Muscle of leg (tissue), 11 donors: ENCODE results near the gene NCKIPSD. TPM values are rescaled to one million over a fixed set of nuclear protein-coding genes. Genes with fewer than 3 reads are reported as not detected.

Experiments used
- DNase-seq: peaks from one replicate; pipeline ENCODE4 v3.0.0; 2013
- H3K27ac ChIP-seq: one replicate; pipeline ENCODE4 v1.5.1; 2013; ENCODE audit warnings: mild to moderate bottlenecking, low read length, control low read depth
- H3K27me3 ChIP-seq: one replicate; pipeline ENCODE4 v1.6.1; 2013; ENCODE audit warnings: low read length; ENCODE audit not compliant: control insufficient read depth, insufficient read depth
- H3K36me3 ChIP-seq: one replicate; pipeline ENCODE4 v1.6.1; 2013; ENCODE audit warnings: low read length; ENCODE audit not compliant: control insufficient read depth, insufficient read depth
- H3K4me1 ChIP-seq: one replicate; pipeline ENCODE4 v1.6.1; 2013; ENCODE audit warnings: low read length; ENCODE audit not compliant: control insufficient read depth, insufficient read depth
- H3K4me3 ChIP-seq: one replicate; pipeline ENCODE4 v1.5.1; 2013; ENCODE audit warnings: low read length, control low read depth
- H3K9me3 ChIP-seq: replicated peaks from 2 replicates; pipeline ENCODE4 v1.6.1; 2013; ENCODE audit warnings: low read depth, low read length; ENCODE audit not compliant: control insufficient read depth
- WGBS: methylation state at CpG from one replicate; pipeline ENCODE4 v1.1.5; 2013; ENCODE audit warnings: missing lambda C conversion rate; ENCODE audit not compliant: insufficient coverage; 5-methylcytosine and 5-hydroxymethylcytosine counted together
- polyA plus RNA-seq, 8 donors: library from polyadenylated mRNA; unstranded; fragments of 120-200 nt; gene quantifications; one replicate each; pipeline versions ENCODE4 v1.2.1 to v1.2.3, GENCODE V29; 2013; ENCODE audit warnings: inconsistent platforms in 1 of 8, low replicate concordance in 1 of 8; ENCODE audit not compliant: insufficient read length in 8 of 8, insufficient read depth in 1 of 8
- total RNA-seq: library from RNA; stranded (reverse); fragments of 120-200 nt; gene quantifications from one replicate; pipeline ENCODE4 v1.2.4, GENCODE V29; 2013

Gene NCKIPSD
- total and polyA plus RNA-seq, 9 donors = 5.9 to 10.9 (median 8.7) TPM

DNA sequence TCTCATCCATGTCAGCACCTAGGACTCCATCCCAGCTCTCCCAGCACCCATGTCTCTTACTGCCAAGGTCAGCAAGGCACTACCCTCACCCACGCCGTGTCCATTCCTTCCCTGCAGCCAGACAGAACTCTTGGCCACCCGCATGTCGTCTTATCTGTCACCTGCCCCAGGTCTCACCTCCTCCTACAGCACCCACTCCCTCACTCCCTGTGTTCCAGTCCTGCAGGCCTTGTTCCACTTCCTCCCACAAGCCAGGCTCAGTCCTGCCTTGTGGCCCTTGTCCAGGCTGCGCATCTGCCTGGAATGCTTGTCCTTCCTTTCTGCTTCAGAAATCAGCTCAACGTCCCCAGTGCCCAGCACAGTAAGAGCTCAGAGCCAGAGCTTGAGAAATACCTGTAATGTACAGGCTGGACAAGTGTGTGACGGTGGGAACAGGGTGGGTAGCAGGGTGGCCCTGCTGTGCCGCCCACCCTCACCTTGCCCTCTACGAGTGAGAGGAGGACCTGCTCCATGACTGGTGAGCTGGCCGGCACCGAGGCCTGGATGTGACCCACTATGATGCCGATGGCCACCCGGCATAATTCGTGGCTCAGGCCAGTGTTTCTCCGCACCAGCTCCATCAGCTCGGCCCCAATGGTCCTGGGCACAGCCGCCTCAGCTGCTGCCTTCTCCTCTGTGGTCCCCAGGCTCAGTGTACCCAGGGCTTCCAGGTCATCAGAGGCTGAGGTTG is 4.7 kb downstream of the NCKIPSD start:
- Histone ChIP-seq H3K27ac (no peak overlapping the region), H3K27me3 (no peaks in the 10 kb centered on the region), H3K9me3 (no peaks in the 10 kb centered on the region), H3K4me3 (no peak overlapping the region), H3K36me3 (peaks cover 44% of the 10 kb centered on the region), H3K4me1 (peaks cover 20% of the 10 kb centered on the region)
- WGBS = 94% methylated on average over 15 of the region's 17 CpGs
- no peak for DNase-seq

DNA sequence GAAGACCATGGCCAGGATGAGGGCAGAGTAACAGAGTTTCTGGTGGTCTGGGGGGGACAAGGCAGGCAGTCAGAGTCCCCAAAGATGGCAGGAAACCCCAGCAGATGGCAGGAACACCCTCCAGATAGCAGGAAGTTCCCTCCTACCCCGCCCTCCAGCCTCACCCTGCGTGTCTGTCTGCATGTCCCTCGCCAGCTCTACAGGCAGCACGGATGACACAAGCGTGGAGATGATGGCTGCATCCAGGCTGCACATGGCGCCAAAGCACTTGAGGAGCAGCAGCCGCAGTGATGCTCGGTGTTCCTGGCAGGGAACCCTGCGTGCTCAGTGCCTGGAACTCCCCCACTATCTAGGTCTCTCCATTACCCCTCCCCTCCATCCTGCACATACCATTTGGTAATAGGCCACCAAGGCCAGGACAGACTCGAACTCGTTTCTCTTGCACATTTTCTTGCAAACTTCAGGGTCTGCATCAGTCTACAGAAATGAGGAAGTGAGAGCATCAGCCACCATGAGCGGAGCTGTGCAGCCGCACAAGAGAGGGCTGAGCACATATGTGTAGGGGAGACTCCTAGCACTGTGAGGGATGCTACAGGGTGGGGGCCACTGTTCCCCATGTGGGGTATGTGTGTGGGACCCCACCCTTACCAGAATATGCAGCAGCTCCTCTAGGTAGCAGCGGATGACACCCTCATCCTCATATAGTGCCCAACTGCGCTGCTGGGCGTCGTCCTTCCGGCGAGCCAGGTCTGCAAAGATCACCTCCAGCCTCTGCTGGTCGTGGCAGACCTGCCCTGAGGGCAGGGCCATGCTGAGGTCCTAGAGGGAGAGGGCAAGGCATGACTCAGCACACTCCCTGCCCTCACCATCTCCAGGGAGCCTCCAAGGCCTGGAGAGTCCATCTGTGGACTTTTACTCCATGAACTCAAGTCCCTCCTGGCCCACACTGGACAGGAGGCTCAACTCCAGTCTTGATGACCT is 6.0 kb downstream of the NCKIPSD start:
- WGBS = 86% methylated on average over 12 of the region's 20 CpGs
- peaks cover 44% of the 10 kb centered on the region for H3K36me3 ChIP-seq
- no peak overlapping the region for H3K4me3 ChIP-seq
- no peaks in the 10 kb centered on the region for H3K27me3 ChIP-seq
- H3K4me1 ChIP-seq = peaks cover 11% of the 10 kb centered on the region
- no peaks in the 10 kb centered on the region for H3K9me3 ChIP-seq
- no peak for DNase-seq
- H3K27ac ChIP-seq = no peak overlapping the region

DNA sequence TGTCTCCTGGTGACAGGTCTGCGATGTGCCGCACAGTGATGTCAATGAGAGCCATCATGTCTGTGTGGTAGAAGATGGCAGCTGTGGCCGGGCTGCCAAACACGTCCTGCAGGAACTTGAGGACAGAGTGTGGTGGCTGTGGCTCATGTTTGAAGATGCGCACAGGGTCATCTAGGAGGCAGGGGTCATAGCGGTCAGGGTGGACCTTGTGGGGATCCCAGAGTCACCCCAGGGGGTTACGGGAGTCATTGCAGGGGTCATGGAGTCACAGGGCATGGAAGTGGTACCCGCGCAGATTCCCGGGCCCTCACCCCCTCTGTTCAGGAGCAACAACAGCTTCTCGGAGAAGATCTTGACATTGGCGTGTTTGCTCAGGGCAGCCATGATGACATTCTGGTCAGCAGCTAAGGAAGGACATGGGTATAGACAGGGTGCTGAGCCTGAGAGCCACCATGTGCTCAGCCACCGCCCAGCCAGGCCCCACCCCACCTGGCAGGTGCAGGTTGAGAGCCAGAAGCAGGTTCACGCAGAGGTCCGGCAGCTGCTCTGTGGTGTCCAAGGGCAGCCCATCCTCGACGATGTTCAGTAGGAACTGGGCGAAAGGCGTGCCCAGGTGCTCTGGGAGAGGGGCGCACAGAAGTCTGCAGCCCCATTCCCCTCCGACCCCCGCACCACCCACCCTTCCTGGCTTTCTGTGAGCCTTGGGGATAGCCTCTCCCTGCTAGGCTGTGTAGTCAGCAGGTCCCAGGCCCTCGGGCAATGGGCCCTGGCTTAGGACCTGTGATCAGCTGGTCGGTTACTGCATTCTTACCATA is 6.9 kb downstream of the NCKIPSD start:
- Histone ChIP-seq H3K4me1 (peaks cover 3% of the 10 kb centered on the region), H3K4me3 (no peak overlapping the region), H3K9me3 (no peaks in the 10 kb centered on the region), H3K36me3 (peaks cover 44% of the 10 kb centered on the region), H3K27ac (no peak overlapping the region), H3K27me3 (no peaks in the 10 kb centered on the region)
- WGBS = 94% methylated on average over 21 of the region's 24 CpGs
- DNase-seq = no peak

DNA sequence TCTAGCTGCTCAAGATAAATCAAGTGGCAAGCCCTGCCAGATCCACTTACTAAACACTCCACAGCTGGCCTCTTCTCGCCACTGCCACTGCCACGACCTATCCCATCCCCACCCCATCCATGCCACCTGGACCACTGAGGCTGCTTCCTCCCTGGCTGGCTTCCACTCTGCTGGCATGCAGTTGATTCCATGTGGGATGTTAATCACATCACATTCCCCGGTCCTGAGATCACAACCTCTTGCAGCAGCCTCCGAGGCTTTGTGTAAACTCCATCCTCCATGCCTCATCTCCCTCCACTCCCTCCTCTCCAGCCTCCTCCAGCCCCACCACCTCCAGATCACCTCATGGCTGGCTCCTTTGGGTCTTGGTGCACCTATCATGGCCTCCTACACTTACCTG is 7.7 kb downstream of the NCKIPSD start:
- peaks cover 44% of the 10 kb centered on the region for H3K36me3 ChIP-seq
- no peak for DNase-seq
- H3K4me3 ChIP-seq = no peak overlapping the region
- H3K27ac ChIP-seq = no peak overlapping the region
- no peaks in the 10 kb centered on the region for H3K4me1 ChIP-seq
- no peaks in the 10 kb centered on the region for H3K9me3 ChIP-seq
- 73% methylated on average over 3 of the region's 4 CpGs for WGBS
- no peaks in the 10 kb centered on the region for H3K27me3 ChIP-seq

DNA sequence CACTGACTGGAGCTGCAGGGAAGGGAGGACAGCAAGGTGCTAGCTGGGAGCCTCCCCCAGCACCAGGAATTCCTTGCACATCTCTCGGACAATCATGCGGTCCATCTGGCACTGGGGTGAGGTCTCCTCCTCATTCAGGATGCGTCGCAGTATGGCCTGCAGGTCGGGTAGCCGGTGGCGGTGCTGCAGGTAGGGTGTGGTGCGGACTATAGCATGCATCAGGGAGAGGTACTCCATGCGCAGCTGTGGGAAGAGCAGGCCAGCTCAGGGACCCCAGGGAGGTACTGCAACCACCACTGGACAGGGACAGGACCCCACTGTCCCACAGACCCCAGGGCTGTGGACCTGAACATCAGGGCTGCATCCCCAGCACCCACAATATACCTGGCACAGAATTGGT is 11.2 kb downstream of the NCKIPSD start:
- DNase-seq = no peak
- no peaks in the 10 kb centered on the region for H3K27me3 ChIP-seq
- H3K9me3 ChIP-seq = no peaks in the 10 kb centered on the region
- peaks cover 23% of the 10 kb centered on the region for H3K36me3 ChIP-seq
- 87% methylated on average over 7 of the region's 9 CpGs for WGBS
- no peaks in the 10 kb centered on the region for H3K4me1 ChIP-seq
- no peak overlapping the region for H3K27ac ChIP-seq
- no peak overlapping the region for H3K4me3 ChIP-seq

DNA sequence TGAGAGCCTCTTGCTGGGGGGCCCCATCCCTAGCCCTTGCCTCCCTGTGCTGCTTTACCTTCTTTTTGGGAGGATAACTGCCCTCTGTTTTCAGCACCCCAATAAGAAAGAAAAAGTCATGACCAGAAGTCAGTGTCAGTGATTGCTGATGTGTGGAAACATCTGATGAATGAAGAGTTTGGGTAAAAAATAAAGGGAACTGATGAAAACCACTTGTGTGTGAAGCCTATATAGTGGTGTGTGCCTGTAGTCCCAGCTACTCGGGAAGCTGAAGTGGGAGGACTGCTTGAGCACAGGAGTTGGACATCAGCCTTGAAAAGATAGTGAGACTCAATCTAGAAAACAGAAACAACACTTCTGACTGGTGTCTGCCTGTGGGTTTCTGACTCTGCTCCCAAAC is 13.2 kb downstream of the NCKIPSD start:
- no peaks in the 10 kb centered on the region for H3K4me1 ChIP-seq
- DNase-seq = no peak
- peaks cover 9% of the 10 kb centered on the region for H3K36me3 ChIP-seq
- 20% methylated on average over 1 of the region's 1 CpG for whole genome bisulfite sequencing
- H3K9me3 ChIP-seq = no peaks in the 10 kb centered on the region
- H3K4me3 ChIP-seq = no peak overlapping the region
- no peaks in the 10 kb centered on the region for H3K27me3 ChIP-seq
- no peak overlapping the region for H3K27ac ChIP-seq

DNA sequence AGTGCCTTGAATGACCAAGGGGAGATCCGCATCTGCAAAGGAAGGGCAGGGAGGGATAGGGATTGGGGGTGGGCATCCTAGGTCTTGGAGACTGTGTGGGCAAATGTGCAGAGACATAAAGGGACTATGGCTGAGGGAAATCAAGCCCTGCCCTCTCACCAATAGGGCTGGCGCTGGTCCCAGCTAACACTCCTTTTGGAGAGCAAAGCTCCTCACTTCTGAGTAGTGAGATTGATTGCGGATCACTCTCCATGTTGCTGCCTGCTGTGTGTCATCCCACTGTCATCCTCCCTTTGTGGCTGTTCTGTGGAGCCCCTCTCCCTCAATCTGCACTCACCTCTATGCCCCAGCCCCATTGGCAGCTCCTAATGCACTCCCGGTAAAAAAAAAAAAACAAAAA is 20.8 kb downstream of the NCKIPSD start:
- DNase-seq = no peak
- Histone ChIP-seq H3K9me3 (no peaks in the 10 kb centered on the region), H3K4me1 (peaks cover 30% of the 10 kb centered on the region), H3K36me3 (no peaks in the 10 kb centered on the region), H3K4me3 (no peak overlapping the region), H3K27ac (no peak overlapping the region), H3K27me3 (peaks cover 38% of the 10 kb centered on the region)
- WGBS = 94% methylated on average over 3 of the region's 4 CpGs

DNA sequence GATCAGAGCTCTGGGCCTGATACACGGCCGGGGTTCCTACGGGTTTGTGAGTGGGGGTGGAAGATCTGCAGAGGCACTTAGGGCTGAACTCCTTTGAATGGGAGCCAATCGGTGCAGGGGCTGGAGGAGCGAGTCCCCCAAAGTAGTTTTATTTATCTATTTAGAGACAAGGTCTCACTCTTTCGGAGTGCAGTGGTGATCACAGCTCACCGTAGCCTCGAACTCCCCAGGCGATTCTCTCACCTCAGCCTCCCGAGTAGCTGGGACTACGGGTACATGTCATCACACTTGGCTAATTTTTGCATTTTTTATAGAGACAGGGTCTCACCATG is 21.4 kb downstream of the NCKIPSD start:
- Histone ChIP-seq H3K36me3 (no peaks in the 10 kb centered on the region), H3K4me1 (peaks cover 30% of the 10 kb centered on the region), H3K9me3 (no peaks in the 10 kb centered on the region), H3K27ac (no peak overlapping the region), H3K27me3 (peaks cover 43% of the 10 kb centered on the region), H3K4me3 (no peak overlapping the region)
- DNase-seq = no peak
- WGBS = 58% methylated on average over 8 of the region's 11 CpGs

DNA sequence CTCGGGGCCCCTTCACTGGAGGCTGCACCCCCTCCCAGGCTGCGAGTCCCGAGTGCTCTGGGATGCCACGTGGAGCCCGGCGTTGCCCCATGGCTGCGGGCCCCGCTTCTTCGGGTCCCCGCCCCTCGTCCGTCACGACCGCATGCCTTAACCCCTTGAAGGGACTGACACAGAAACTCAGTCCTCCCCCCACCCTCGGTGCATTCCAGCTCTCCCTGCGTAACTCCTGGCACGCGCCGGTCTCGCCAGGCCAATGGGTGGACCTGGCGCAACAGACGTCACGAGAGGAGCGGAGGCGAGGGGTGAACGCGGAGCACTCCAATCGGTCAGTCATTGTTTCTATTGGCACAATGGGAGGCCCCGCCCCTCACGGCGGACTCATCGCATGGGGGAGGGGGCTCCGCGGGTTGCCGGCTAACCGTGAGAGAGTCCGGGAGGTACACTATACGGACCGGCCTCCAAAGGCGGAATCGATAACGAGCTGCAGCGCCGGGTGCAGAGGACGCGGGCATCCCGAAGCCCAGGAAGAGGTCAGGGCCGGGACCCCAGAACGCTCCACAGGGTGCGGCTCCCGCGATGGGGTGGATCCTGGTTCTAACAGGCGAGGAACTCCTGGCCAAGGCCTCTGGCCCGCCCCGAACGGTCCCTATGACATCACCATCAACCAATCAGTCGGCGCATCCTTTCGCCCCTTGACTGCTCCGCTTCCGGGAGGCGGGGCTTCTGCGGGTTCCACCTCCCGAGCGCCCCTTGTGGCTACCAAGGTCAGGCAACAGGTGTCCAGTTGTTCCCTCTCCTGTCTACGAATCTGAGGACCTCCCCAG is 22.0 kb downstream of the NCKIPSD start:
- Histone ChIP-seq H3K36me3 (no peaks in the 10 kb centered on the region), H3K27me3 (peaks cover 45% of the 10 kb centered on the region), H3K4me1 (peaks cover 30% of the 10 kb centered on the region), H3K27ac (peak overlapping the region; percentile 90), H3K9me3 (no peaks in the 10 kb centered on the region), H3K4me3 (peak overlapping the region; percentile 60)
- peak; percentile 93 for DNase-seq
- WGBS = under 1% methylated on average over 66 of the region's 66 CpGs
